Esophagus squamous epithelium (tissue), 4 donors: ENCODE data around the gene DCAF12.

ENCODE experiments used
- POLR2A ChIP-seq, 4 donors: fragments of 450-650 bp; IDR thresholded peaks; one replicate each; pipeline ENCODE4 v1.6.1; 2017; ENCODE audit warnings: antibody characterized with exemption in 4 of 4, mild to moderate bottlenecking in 4 of 4, moderate library complexity in 3 of 4
- TF ChIP-seq, protein P1 (sequence below), 6 experiments: fragments of 450-650 bp in 4 of 6; fragments of 200-600 bp in 2 of 6; sonication (generic) in 2 of 6; IDR thresholded peaks; one replicate each; pipeline ENCODE4 v1.5.1; 2016 to 2019; ENCODE audit warnings: antibody characterized with exemption in 6 of 6, mild to moderate bottlenecking in 4 of 6, moderate library complexity in 4 of 6

DNA sequence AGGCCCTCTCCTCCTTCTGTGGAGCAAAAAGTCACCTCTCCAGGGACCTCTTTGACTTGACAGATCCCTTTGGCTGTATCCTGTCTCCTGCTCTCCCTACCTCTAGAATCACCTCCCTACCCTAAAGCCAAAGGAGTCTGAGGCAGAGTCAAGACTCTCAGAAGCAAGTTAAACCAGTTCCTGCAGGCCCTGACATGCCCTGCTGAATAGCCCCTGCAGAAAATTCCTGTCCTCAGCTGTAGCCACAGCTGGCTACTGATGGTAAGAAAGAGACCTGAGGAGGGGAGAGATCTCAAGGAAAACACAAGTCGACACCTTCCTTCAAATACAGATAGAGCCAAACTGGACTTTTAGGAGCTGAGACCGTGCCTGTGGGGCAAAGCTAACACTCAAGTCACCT is 54.1 kb downstream of the DCAF12 start:
- TF ChIP-seq, protein P1, sequence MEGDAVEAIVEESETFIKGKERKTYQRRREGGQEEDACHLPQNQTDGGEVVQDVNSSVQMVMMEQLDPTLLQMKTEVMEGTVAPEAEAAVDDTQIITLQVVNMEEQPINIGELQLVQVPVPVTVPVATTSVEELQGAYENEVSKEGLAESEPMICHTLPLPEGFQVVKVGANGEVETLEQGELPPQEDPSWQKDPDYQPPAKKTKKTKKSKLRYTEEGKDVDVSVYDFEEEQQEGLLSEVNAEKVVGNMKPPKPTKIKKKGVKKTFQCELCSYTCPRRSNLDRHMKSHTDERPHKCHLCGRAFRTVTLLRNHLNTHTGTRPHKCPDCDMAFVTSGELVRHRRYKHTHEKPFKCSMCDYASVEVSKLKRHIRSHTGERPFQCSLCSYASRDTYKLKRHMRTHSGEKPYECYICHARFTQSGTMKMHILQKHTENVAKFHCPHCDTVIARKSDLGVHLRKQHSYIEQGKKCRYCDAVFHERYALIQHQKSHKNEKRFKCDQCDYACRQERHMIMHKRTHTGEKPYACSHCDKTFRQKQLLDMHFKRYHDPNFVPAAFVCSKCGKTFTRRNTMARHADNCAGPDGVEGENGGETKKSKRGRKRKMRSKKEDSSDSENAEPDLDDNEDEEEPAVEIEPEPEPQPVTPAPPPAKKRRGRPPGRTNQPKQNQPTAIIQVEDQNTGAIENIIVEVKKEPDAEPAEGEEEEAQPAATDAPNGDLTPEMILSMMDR (IDR thresholded peaks at IDR 0.05), result no peak
- TF ChIP-seq POLR2A (IDR thresholded peaks at IDR 0.05), result no peak
